Measurements from ENCODE around the gene HERC3.
"Not testable (repeated sequence)": the region's sequence is repeated elsewhere in the genome, so short reads cannot be mapped to it uniquely, and the experiment has no call there.

HERC3 gene

GRCh38 chr4:88609387-88609786 is 17.1 kb downstream of the HERC3 start:
- DNase-seq (ENCODE audit: low read depth): no peak

- DNase-seq (ENCODE audit: low read depth): not testable (repeated sequence)
Observed at GRCh38 chr4:88609794-88610193, 17.5 kb downstream of the HERC3 start.

DNA sequence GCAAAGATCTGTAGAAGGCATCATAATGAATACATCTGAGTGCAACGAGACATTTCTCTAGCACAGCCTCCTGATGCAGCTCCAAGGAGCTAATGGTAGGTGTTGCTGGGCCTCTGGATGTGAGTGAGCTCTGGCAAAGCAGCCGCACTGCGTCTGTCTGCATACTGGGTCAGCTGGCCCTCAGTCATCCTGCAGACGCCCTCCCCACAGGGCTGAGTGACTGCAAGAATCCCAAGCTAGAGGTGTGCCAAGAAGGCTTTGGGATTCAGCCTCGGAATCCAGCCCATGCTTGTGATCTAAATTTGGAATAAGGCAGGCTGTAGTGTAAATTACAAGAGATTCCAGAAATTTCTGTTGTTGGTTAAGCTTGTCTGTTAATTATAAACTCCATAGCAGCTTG is 18.5 kb downstream of the HERC3 start:
- no peak for DNase-seq (ENCODE audit: low read depth)

DNA sequence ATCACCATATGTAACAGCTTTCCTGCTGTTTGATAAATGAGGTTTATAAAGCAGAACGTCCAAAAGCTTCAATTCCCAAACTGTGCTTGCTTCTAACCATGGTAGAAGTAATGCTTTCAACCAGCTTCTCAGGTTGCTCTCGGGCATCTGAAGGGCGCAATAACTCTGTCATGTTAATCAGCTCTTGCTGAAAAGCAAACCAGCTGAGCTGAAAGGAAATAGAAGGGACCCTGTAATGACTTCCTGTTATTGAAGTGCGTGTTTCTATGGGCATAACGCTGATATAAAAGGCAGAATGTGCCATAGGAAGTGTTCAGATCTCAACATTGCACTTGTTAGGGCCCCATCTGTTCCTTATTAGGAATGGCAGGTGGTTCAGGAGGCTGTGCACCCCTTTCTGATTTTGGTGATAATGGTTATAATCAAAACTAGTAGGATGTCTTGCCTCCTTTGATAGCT is 21.2 kb downstream of the HERC3 start:
- DNase-seq (ENCODE audit: low read depth): no peak

- no peak for DNase-seq (ENCODE audit: low read depth)
Observed at GRCh38 chr4:88614058-88614457, 21.8 kb downstream of the HERC3 start.

DNA sequence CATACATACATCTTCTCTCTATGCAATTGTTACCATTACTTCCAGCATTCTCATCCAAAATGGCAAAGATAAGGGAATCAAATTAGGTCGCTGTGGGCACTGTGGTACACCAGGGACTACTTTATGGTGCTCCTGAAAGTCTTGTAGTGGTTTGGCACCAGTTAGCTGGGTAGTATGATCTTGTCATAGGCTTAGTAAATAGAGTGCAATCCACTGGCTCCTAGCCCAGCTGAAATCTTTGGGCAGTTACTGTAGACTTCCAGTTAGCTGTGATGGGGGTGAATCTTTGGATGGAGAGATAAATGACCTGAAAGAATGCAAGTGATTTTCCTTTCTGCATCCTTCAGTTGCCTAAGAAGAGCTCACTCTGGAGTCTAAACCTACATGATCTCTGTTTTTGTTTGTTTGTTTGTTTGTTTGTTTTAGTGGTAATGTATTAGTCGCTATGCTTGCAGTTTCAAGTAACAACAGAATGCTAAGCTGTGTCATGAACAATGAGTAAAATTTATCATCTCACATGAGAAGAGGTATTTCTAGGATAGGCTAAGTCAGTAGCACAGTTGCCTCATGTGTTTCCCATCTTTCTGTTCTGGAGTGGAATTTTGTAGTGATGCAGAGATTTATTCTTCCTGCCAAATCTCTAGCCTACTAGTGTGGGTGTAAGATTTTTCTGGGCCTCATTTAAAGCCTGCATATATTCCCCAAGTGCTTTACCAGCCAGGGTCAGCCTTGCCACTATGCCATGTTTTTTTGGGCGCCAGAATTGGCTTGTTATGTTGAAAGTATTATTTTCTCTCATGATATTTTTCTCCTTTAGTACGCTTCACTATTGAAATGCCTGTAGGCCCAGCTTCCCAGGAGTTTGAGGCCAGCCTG is 24.2 kb downstream of the HERC3 start:
- DNase-seq (ENCODE audit: low read depth): no peak

GRCh38 chr4:88618782-88619485 is 26.7 kb downstream of the HERC3 start:
- DNase-seq (ENCODE audit: low read depth): no peak

DNA sequence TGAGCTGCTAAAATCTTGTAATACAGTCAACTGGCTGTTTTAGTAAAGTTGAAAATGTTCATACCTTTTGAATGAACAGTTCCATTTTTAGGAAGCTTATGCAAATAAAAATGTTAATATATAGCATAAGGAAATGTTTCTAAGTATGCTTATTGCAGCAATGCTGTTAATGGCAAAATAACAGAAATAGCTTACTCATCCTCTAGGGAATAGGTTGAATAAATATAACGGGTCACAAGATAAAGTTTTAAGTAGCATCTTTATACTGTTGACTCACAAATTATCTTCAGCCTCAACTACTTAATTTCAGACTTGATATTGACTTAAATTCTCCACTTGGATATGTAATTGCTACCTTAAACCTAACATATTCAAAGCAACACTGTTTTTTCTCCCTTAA is 27.7 kb downstream of the HERC3 start:
- no peak for DNase-seq (ENCODE audit: low read depth)

- DNase-seq (ENCODE audit: low read depth): no peak
Observed at GRCh38 chr4:88621763-88622327, 29.6 kb downstream of the HERC3 start.

DNA sequence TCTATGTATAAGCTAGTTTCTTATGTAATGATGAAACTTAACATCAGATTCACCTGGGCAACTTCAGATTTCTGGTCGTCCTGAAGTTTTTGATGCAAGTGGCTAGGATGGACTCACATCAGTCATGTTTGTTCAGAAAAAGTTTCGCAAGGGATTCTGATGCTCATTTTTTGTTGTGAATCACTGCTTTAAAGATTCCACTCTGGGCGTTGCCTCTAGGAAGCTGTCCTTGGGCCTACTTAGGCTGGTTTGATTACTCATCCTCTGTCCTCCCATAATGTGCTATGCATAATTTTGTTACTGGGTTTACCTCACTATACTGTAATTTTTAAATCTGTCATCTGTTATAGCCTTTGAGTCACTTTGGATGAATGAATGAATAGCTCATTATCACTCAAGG is 30.8 kb downstream of the HERC3 start:
- no peak for DNase-seq (ENCODE audit: low read depth)

DNA sequence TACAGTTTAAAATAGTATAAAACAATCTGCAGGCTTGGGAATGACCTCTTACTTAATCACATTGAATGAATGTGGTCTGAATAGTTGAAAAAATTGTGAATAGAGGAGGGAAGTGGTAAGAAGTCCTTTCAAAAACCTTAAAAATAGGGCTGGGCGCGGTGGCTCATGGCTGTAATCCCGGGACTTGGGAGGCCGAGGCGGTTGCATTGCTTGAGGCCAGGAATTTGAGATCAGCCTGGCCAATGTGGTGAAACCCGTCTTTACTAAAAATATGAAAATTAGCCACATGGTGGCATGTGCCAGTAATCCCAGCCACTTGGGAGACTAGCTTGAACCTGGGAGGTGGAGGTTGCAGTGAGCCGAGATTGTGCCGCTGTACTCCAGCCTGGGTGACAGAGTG is 36.5 kb downstream of the HERC3 start:
- no peak for DNase-seq (ENCODE audit: low read depth)

DNA sequence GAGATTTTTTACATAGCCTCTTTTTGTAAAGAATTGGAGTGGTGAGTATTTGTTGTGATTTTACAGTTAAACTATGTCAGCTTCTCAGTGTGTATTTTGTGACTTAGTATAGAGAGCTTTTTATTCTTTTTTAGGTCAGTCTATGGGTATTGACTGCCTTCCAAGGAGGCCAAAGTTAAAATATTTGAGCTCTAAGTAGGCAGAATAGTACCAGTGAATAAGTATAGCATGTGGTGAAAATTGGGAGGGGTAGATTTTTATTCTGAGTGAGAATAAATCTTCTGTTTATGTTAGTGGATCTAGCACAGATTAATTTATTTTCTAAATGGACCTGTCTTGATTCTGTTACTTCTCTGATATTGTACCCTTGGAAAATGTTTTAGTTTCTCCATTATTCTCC is 37.5 kb downstream of the HERC3 start:
- no peak for DNase-seq (ENCODE audit: low read depth)

DNA sequence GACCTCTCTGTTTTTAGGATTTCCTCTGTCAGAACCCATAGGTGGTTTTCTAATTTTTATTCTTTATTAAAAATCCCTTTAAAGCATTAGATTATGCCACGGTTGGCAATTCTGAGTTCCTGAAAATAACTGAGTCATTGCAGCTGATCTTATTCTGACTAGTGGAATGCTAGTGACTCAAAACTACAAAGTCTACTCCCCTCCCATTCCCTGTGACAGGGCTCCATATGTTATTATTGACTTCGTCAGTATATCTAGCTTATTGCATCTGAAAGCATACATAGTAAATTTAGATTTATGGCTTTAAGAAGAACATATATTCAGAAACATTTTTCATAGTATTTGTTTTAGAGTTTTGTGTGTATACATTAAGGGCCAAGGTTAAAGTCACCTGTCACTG is 38.5 kb downstream of the HERC3 start:
- no peak for DNase-seq (ENCODE audit: low read depth)

DNA sequence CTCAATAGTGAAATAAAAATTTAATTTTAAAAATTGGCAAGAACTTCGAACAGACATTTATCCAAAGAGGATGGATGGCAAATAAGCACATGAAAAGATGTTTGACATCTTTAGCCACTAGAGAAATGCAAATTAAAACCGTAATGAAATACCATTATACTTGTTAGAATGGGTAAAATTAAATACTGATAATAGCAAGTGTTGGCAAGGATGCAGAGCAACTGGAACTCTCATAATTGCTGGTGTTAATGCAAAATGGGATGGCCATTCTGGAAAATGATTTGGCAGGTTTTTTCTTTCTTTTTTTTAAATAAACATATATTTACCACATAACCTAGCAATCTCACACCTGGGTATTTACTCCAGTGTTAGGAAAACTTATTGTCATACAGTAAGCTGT is 51.7 kb downstream of the HERC3 start:
- DNase-seq (ENCODE audit: low read depth): no peak

GRCh38 chr4:88645994-88646393 is 53.7 kb downstream of the HERC3 start:
- DNase-seq (ENCODE audit: low read depth): no peak

GRCh38 chr4:88646528-88647280 is 54.4 kb downstream of the HERC3 start:
- DNase-seq (ENCODE audit: low read depth): no peak

- DNase-seq (ENCODE audit: low read depth): no peak
Observed at GRCh38 chr4:88649716-88650115, 57.4 kb downstream of the HERC3 start.

DNA sequence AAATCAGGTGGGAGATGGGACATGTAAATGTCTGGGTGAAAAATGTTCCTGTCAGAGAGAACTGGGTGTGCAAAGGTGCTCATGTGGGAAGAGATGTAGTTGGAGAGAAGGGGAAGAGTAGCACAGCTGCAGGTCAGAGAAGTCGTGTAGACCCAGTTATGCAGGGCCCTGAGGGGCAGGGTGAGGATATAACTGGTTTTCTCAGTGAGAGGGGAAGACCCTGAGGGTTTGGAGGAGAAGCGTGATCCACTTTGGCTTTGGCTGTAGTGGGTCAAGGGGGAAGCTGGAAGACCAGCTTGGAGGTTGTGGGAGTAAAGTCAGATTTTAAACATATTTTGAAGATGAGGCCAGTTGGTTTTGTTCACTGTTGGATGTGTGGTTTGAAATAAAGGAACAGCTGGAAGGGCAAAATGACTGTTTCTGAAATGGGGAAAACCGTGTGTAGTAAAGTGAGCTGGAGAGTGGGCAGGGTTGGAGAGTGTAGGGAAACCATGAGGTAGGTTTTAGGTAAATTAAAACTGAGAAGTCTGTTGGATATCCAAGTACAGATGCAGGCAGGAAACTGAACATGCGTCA is 61.2 kb downstream of the HERC3 start:
- no peak for DNase-seq (ENCODE audit: low read depth)

- no peak for DNase-seq (ENCODE audit: low read depth)
Observed at GRCh38 chr4:88655226-88655625, 62.9 kb downstream of the HERC3 start.

DNA sequence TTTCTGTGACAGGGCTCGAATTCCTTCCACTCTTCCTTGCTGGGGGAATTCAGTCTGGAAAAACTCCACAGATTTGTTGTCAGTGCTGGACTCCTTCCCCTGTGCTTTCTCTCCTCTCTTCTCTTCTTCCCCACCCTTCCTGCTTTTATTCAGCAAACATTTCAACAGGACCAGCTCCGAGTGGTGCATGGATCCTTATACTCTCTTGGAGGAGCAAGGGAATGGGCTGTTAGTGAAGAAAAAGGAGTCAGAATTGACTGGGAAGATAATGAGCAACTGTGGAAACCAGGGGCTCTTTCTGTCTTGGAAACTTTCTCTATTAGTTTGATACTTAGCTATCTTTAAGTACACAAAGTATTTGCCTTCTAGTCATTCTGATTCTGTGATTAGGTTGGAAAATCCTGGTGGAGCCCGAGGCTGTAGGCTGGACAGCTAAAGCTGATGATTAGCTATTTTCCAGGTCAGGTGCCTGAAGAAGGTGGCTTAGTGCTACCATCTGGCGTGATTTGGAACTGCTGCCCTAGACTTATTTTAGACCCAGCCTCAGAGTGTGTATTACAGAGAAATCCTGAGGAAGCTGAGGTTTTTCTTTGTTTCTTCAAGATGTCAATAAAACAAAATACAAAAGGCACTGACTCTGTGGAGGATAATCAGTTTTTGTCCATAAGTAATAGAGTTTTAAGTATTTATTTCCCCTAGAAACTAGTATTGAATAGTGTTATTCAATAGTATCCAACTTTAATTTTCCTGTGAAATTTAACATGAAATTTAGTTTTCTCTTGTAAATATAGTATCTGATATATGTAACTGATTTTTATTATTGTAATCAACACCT is 67.0 kb downstream of the HERC3 start:
- no peak for DNase-seq (ENCODE audit: low read depth)

DNA sequence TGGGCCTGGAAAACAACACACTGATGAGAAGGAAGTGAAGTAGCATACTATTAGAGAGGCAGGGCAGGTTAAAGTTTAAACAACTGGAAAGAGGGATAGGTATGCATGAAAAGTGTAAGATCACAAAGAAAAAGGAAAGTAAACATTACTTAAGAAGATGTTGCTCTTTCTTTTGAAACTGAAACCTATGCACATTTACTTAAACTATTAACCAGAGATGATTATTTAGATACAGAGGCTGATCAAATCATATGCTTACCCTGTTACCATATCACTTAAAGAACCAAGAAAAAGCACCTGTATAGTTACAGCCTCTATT is 67.6 kb downstream of the HERC3 start:
- DNase-seq (ENCODE audit: low read depth): no peak
